ENCODE measurements around the gene SMIM9. TPM values are rescaled to one million over a fixed set of nuclear protein-coding genes. Genes with fewer than 3 reads are reported as not detected.
"Not testable (repeated sequence)": the region's sequence is repeated elsewhere in the genome, so short reads cannot be mapped to it uniquely, and the experiment has no call there.

Gene SMIM9
- not detected in 3 replicates for total RNA-seq (2021)
- not detected for Bru-seq, nascent RNA
- long read RNA-seq, experiment 1, result 0 reads
- long read RNA-seq, experiment 2, result 0 reads
- long read RNA-seq, experiment 3, result 0 reads

- DNase-seq (ENCODE audit: low spot score) (no peak), ATAC-seq (no peak)
- Mint-ChIP-seq H3K36me3 (no peaks in the 10 kb centered on the region; the same call in 1 of the 2 replicates), H3K27ac (no peak within 1 kb of the TSS), H3K4me1 (peaks cover 12% of the 10 kb centered on the region), H3K4me3 (no peak within 1 kb of the TSS), H3K9me3 (0 out of 2 replicates have a peak, but pooled peaks cover 1% of the 10 kb centered on the region), H3K27me3 (ENCODE audit: low read depth) (no peaks in the 10 kb centered on the region)
- no peak for TF ChIP-seq MXD4 (CRISPR knock-in tag; IDR thresholded peaks at IDR 0.05; ENCODE audit: borderline replicate concordance)
- TF ChIP-seq, protein P1, sequence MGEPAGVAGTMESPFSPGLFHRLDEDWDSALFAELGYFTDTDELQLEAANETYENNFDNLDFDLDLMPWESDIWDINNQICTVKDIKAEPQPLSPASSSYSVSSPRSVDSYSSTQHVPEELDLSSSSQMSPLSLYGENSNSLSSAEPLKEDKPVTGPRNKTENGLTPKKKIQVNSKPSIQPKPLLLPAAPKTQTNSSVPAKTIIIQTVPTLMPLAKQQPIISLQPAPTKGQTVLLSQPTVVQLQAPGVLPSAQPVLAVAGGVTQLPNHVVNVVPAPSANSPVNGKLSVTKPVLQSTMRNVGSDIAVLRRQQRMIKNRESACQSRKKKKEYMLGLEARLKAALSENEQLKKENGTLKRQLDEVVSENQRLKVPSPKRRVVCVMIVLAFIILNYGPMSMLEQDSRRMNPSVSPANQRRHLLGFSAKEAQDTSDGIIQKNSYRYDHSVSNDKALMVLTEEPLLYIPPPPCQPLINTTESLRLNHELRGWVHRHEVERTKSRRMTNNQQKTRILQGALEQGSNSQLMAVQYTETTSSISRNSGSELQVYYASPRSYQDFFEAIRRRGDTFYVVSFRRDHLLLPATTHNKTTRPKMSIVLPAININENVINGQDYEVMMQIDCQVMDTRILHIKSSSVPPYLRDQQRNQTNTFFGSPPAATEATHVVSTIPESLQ (CRISPR knock-in tag; IDR thresholded peaks at IDR 0.05), result no peak
- no peak for TF ChIP-seq FOXJ3 (CRISPR knock-in tag; IDR thresholded peaks at IDR 0.05; ENCODE audit: borderline replicate concordance)
- no peak for TF ChIP-seq ERG (CRISPR knock-in tag; IDR thresholded peaks at IDR 0.05)
- TF ChIP-seq TCF7 (CRISPR knock-in tag; IDR thresholded peaks at IDR 0.05; ENCODE audit: low read depth), result no peak
- TF ChIP-seq FOXK1 (CRISPR knock-in tag; IDR thresholded peaks at IDR 0.05), result no peak
- no peak for TF ChIP-seq ELF4 (CRISPR knock-in tag; IDR thresholded peaks at IDR 0.05; ENCODE audit: low read depth)
- no peak for TF ChIP-seq IRF2 (CRISPR knock-in tag; IDR thresholded peaks at IDR 0.05; ENCODE audit: borderline replicate concordance, low read depth)
- TF ChIP-seq ZNF138 (CRISPR knock-in tag; conservative IDR thresholded peaks at IDR 0.05), result no peak
- no peak for TF ChIP-seq ATF1 (CRISPR knock-in tag; IDR thresholded peaks at IDR 0.05)
- TF ChIP-seq ZNF423 (CRISPR knock-in tag; IDR thresholded peaks at IDR 0.05), result no peak
- no peak for TF ChIP-seq ZNF671 (CRISPR knock-in tag; IDR thresholded peaks at IDR 0.05)
- no peak for TF ChIP-seq FOXP1 (CRISPR knock-in tag; IDR thresholded peaks at IDR 0.05; ENCODE audit: borderline replicate concordance)
- no peak for TF ChIP-seq GABPB1 (CRISPR knock-in tag; IDR thresholded peaks at IDR 0.05)
- no peak for TF ChIP-seq HMGXB4 (CRISPR knock-in tag; IDR thresholded peaks at IDR 0.05)
- TF ChIP-seq, protein P2, sequence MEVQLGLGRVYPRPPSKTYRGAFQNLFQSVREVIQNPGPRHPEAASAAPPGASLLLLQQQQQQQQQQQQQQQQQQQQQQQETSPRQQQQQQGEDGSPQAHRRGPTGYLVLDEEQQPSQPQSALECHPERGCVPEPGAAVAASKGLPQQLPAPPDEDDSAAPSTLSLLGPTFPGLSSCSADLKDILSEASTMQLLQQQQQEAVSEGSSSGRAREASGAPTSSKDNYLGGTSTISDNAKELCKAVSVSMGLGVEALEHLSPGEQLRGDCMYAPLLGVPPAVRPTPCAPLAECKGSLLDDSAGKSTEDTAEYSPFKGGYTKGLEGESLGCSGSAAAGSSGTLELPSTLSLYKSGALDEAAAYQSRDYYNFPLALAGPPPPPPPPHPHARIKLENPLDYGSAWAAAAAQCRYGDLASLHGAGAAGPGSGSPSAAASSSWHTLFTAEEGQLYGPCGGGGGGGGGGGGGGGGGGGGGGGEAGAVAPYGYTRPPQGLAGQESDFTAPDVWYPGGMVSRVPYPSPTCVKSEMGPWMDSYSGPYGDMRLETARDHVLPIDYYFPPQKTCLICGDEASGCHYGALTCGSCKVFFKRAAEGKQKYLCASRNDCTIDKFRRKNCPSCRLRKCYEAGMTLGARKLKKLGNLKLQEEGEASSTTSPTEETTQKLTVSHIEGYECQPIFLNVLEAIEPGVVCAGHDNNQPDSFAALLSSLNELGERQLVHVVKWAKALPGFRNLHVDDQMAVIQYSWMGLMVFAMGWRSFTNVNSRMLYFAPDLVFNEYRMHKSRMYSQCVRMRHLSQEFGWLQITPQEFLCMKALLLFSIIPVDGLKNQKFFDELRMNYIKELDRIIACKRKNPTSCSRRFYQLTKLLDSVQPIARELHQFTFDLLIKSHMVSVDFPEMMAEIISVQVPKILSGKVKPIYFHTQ (CRISPR knock-in tag; IDR thresholded peaks at IDR 0.05), result no peak
- ChIA-PET CTCF (no interaction called here), POLR2A (no interaction called here)
Measured at GRCh38 chrX:154834562-154834961, at the start of gene SMIM9. Gene SMIM9 (minus strand): TSS chrX:154834662. CDS start chrX:154830856, 3,806 bp downstream.

DNA sequence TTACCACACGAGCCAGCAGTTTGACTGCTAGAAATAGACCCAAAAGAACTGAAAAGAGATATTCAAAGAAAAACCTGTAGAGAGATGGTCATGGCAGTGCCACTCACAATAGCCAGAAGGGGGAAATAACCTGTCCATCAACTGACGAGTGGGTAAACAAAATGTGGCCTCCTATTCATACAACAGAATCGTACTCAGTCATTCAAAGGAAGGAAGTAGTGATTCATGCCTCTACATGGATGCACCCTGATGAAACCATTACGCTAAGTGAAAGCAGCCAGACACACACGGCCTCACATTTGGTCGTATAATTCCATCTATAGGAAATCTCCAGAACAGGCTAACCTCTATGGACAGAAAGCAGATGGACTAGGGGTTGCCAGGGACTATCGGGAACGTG, 49.6 kb upstream of the SMIM9 start:
- H3K27me3 Mint-ChIP-seq (ENCODE audit: low read depth); H3K27ac Mint-ChIP-seq; CTCF ChIA-PET; H3K4me3 Mint-ChIP-seq; H3K4me1 Mint-ChIP-seq; DNase-seq (ENCODE audit: low spot score); H3K36me3 Mint-ChIP-seq; ATAC-seq; H3K9me3 Mint-ChIP-seq; POLR2A ChIA-PET: not testable (repeated sequence)
